KG1 (cell line): ENCODE data around the gene ARHGAP26.
"Not testable (repeated sequence)": the region's sequence is repeated elsewhere in the genome, so short reads cannot be mapped to it uniquely, and the experiment has no call there.

Experiments used
- DNase-seq: peaks from one replicate; lab custom pipeline; 2025; lab: John Stamatoyannopoulos, UW

The ARHGAP26 gene

GRCh38 chr5:143092711-143093451, 322.7 kb downstream of the ARHGAP26 start:
- not testable (repeated sequence) for DNase-seq

GRCh38 chr5:143093452-143094086, 323.4 kb downstream of the ARHGAP26 start:
- DNase-seq = no peak

- no peak for DNase-seq
Observed at GRCh38 chr5:143094087-143094521, 323.9 kb downstream of the ARHGAP26 start.

GRCh38 chr5:143094608-143095007, 324.4 kb downstream of the ARHGAP26 start:
- not testable (repeated sequence) for DNase-seq

GRCh38 chr5:143101121-143101520, 330.9 kb downstream of the ARHGAP26 start:
- DNase-seq = no peak

DNA sequence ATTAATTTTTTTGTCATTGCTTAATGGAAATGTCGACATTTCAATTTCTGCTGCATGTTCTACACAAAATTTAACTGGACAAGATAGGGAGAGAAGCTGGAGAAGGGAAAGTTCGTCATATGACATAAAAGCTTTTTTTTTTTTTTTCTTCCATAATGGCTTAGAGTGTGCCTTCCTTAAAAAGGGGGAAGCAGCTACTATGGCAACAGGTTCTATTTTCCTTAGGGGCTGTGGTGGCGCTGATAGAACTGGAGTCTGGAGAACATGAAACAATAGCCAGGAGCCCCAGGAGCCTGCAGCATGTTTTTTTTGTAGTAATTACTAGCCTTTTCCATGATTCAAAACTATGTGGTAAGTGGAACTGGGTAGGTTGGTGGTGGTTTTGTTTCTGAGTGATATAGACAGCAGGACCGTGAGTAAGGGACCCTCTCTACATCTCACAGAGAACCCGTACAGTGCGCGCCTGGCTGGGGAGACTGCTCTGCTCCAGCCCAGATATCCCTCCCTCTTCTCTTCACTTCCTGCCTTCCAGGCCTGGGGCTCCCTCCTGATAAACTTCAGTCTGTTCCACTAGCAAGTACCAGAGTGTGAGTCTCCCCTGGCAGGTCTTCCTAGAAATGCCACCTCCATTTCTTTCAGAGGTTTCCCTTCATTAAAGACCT, 331.7 kb downstream of the ARHGAP26 start:
- DNase-seq = no peak

- no peak for DNase-seq
Observed at GRCh38 chr5:143102411-143102810, 332.2 kb downstream of the ARHGAP26 start.

- DNase-seq = no peak
Observed at GRCh38 chr5:143105216-143105905, 335.2 kb downstream of the ARHGAP26 start.

DNA sequence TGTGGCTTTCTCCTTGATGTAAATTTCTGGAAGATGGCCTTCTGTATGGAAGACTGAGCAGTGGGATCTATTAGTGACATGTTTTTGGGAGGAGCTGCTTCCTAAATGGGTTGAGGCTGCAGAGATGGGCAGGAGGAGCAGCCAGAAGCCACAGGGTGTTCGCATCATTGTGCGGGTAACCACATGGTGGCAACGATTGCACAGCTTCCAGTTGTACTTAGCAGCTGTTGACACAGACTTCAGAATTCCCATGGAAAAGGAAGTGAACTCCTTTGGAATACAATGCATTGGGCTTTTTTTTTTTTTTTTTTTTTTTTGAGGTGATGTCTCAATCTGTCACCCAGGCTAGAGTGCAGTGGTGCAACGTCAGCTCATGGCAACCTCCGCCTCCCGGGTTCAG, 336.0 kb downstream of the ARHGAP26 start:
- no peak for DNase-seq

GRCh38 chr5:143108498-143109128, 338.4 kb downstream of the ARHGAP26 start:
- DNase-seq = no peak

GRCh38 chr5:143110591-143110990, 340.4 kb downstream of the ARHGAP26 start:
- DNase-seq = no peak

- DNase-seq = no peak
Observed at GRCh38 chr5:143111799-143112198, 341.6 kb downstream of the ARHGAP26 start.

DNA sequence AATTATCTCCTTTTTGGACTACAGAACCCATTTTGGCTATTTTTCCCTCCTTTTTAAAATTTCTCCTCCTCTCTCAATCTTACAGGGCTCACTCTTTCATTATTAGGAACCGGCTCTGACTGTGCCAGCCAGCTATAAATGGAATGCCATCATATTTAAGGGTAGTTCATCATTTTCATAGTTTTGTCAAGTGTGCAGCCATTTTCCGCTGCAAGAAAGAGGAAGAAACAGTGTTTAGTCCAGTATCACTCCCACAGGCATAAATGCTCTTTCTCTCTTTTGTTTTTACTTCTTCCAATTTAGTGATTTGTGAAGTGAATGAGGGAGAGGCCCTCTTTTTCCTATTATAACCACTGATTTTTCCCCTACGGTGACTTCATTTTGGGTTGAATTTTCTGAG, 343.3 kb downstream of the ARHGAP26 start:
- no peak for DNase-seq

DNA sequence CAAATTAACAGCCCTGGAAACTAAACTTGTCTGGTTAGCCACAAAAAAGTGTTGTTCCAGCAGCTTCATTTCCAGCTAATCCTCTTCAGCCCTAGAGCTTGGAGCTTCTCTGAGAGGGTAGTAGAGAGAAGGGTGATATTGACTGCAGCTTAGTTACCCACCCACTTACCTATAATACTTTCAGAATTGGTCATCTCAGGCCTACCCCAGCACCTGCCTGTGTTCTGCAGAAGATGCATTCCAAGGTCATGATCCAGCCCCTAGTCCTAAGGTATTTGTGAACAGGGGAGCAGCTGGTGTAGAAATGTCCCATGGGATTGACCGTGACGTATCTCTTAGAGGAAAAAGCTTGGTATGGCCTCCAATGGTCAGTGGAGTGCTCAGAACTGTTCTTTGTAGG, 344.3 kb downstream of the ARHGAP26 start:
- no peak for DNase-seq

- DNase-seq = no peak
Observed at GRCh38 chr5:143115381-143115780, 345.2 kb downstream of the ARHGAP26 start.

DNA sequence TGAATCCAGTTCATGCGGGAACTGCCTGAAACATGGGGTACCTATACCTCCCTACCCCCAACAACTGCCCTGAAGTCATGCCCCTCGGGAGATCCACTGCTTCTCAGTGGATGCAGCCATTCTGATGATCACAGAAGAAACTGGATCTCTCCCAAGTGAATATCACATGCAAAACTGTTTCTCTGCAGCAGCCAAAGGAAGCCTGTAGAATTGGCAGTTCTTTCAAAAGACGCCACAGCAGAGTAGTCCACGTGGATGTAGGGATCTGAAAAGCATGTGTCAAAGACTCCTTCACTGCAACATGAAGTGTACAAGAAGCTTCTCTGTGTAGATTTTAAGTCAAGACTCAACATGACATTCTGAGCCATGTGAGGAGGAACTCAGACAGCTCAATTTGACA, 346.6 kb downstream of the ARHGAP26 start:
- no peak for DNase-seq

DNA sequence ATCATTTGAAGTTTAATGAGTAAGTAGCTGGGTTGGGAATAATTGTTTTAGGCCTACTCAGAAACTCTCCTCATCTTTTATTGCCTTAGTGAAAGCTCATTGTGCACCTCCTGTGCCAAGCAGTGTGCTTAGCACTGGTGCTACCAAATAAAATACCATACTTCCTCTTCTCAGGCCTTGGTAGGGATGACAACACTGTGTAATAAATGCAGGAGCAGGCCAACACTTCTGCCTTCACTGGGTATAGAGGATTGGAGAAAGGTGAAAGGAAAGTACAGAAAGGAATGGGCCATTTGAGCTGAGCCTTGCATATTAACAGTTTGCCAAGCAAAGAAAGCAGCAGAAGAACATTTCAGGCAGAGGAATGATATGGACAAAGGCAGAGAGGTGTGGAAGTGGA, 347.6 kb downstream of the ARHGAP26 start:
- no peak for DNase-seq

GRCh38 chr5:143118222-143118621, 348.0 kb downstream of the ARHGAP26 start:
- DNase-seq = no peak

- not testable (repeated sequence) for DNase-seq
Observed at GRCh38 chr5:143118818-143119217, 348.6 kb downstream of the ARHGAP26 start.

DNA sequence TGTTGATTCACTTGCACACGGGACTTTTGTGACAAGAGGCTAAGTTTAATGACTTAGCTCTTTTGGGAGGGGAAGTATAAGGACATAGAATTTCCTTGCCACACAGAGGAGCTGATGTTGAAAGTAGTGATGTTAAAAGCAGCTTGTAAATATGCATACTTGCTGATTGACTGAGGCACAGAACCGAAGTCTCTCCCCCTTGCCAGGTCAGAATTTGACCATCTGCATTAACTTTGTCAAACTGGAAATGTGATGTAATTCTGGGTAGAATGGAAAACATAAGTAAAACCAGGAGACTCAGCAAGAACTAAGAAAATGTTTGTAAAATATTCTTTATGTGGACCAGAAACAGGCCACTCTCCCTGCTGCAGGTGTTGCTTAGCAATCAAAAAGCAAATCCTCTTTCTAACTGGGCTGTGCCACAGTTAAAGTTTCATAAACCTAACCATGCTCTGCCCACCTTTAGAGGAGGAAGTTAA, 349.2 kb downstream of the ARHGAP26 start:
- no peak for DNase-seq

DNA sequence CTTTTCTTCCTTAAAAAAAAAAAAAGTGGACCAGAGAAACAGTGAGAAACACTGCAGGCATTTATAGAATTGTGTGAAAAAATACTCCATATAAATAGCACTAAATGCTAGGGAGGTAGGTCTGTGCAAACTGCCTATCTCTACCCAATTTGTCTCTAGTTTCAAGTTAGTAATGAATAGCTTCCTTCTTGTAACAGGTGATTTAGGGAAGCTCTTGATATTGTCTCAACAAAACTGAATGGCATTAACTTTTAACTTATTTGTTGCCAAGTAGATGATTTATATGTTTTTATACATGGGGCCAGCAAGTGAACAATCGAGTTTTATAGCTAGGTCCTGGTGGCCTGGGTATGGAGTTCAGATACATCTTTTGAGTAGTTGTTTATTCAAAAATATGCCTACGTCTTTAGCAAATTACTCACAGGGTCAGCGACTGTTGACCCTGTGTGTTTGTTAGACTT, 349.7 kb downstream of the ARHGAP26 start:
- DNase-seq = no peak
